Measurements from ENCODE around the gene SETD7. TPM values are rescaled to one million over a fixed set of nuclear protein-coding genes. Genes with fewer than 3 reads are reported as not detected.

The SETD7 gene
- total and polyA plus RNA-seq, 2 of the 8 experiments (the other 6 are each of a cell fraction or from before 2014, with no cell fraction given): 1.5 to 4.6 TPM

DNA sequence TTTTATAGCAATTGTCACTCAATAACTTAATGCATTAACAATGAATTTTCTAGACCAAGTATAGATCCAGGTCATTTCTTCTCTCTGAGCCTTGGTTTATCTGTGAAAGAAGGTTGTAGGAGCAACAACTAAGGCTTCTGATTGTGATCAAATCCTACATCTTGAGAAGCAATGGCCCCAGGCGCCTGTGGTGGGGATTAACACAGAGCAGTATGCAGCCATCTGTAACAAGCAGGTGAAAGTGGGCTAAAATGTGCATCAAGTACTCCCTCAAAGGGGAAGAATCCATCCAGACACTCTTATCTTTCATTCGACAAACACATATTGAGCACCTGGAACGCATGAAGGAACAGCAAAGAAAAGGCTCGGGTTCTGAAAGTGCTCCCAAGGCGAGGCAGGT is 19.1 kb upstream of the SETD7 start:
- Histone ChIP-seq H4K91ac (replicated peaks; ENCODE audit: insufficient read length, low read length) (no peak overlapping the region), H2BK12ac (ENCODE audit: low read depth, low read length) (no peak overlapping the region), H3K23me2 (ENCODE audit: low read depth, low read length) (no peaks in the 10 kb centered on the region), H3K4me2 (ENCODE audit: insufficient read depth in 1 of 2, low read depth in 2 of 2, low read length in 2 of 2) (no peak overlapping the region), H3K4me1 (replicated peaks in 1 of 4; ENCODE audit: control insufficient read depth in 3 of 4, insufficient read depth in 4 of 4, low read length in 3 of 4) (peaks cover 0 to 4% (median 0%) of the 10 kb centered on the region in 4 experiments; a peak in 2 of 7 replicates), H2BK15ac (ENCODE audit: low read length) (no peak overlapping the region), H3K9ac (replicated peaks in 1 of 4; ENCODE audit: extremely low read depth in 1 of 4, low read depth in 3 of 4, low read length in 3 of 4) (no peak overlapping the region), H3K18ac (ENCODE audit: extremely low read depth, low read length) (no peak overlapping the region), H2BK20ac (ENCODE audit: low read length) (no peak overlapping the region), H3K14ac (ENCODE audit: insufficient read length) (no peak overlapping the region), H4K5ac (ENCODE audit: insufficient read length, low read depth, low read length) (no peak overlapping the region), H4K20me1 (replicated peaks in 1 of 2; ENCODE audit: control insufficient read depth in 1 of 2, insufficient read depth in 2 of 2, low read length in 2 of 2) (peaks cover 0 to 2% of the 10 kb centered on the region in 2 experiments), H2AFZ (ENCODE audit: low read length) (no peak overlapping the region), H3K79me2 (ENCODE audit: control insufficient read depth in 1 of 2, insufficient read depth in 2 of 2, low read length in 2 of 2) (no peaks in the 10 kb centered on the region), H3K4ac (replicated peaks; ENCODE audit: insufficient read length, low read depth, low read length) (no peak overlapping the region), H3K4me3 (ENCODE audit: extremely low read depth in 1 of 4, insufficient read depth in 2 of 4, low read depth in 3 of 4, low read length in 4 of 4) (no peak overlapping the region), H2BK120ac (replicated peaks; ENCODE audit: low read depth, low read length) (no peak overlapping the region), H3K9me3 (ENCODE audit: insufficient read depth in 2 of 2, low read depth in 1 of 2, low read length in 1 of 2) (no peaks in the 10 kb centered on the region), H4K8ac (ENCODE audit: extremely low read depth, insufficient read depth, low read length) (no peak overlapping the region), H3K27ac (ENCODE audit: low read depth, low read length) (no peak overlapping the region), H3K79me1 (ENCODE audit: low read depth, low read length) (no peaks in the 10 kb centered on the region; the same call in 1 of the 2 replicates), H2AK5ac (ENCODE audit: low read depth, low read length) (no peak overlapping the region), H3K23ac (ENCODE audit: insufficient read length) (no peak overlapping the region), H3K27me3 (replicated peaks in 1 of 4; ENCODE audit: control insufficient read depth in 3 of 4, extremely low read depth in 1 of 4, insufficient read depth in 3 of 4, low read length in 3 of 4) (peaks cover 1 to 5% (median 3%) of the 10 kb centered on the region in 4 experiments; a peak in 5 of 7 replicates), H3K56ac (replicated peaks; ENCODE audit: insufficient read length, low read depth, low read length) (no peak overlapping the region), H2BK5ac (ENCODE audit: low read depth, low read length) (no peak overlapping the region), H3K36me3 (ENCODE audit: control insufficient read depth in 2 of 4, insufficient read depth in 4 of 4, low read length in 3 of 4) (no peaks in the 10 kb centered on the region)
- FAIRE-seq (no peak), DNase-seq (ENCODE audit: low read depth in 1 of 2, low spot score in 2 of 2) (no peak)
- ChIA-PET POLR2A (ENCODE audit: partially characterized antibody) (no interaction called here), CTCF (ENCODE audit: partially characterized antibody) (interaction anchor here (0.6 to 1.0 kb wide), 4 partner anchors 10 to 59 kb away, joined by 3 to 4 read pairs (median 3); no protein-coding TSS in a partner anchor)
- WGBS, 2 experiments (ENCODE audit: extremely low coverage in 1 of 2, insufficient coverage in 1 of 2, insufficient read length in 1 of 2, insufficient replicate concordance in 2 of 2, low coverage in 1 of 2, low lambda C conversion rate in 2 of 2, missing lambda C conversion rate in 1 of 2): 88% methylated on average over 5 of the region's 5 CpGs; no CpG with 5 or more reads in 1 of the 2 experiments
- TF ChIP-seq EZH2 (IDR thresholded peaks at IDR 0.05; ENCODE audit: low read depth, low read length, severe bottlenecking) (no peak), YY1 (IDR thresholded peaks at IDR 0.05; ENCODE audit: low read depth, low read length) (no peak), ZNF274 (IDR thresholded peaks at IDR 0.05; ENCODE audit: borderline replicate concordance, extremely low read depth, low read length) (no peak), CHD2 (IDR thresholded peaks at IDR 0.05; ENCODE audit: low read length) (no peak), TEAD4 (IDR thresholded peaks at IDR 0.05; ENCODE audit: low read depth, low read length) (no peak), JUN (IDR thresholded peaks at IDR 0.05; ENCODE audit: low read depth, low read length) (no peak)
- TF ChIP-seq, protein P1, sequence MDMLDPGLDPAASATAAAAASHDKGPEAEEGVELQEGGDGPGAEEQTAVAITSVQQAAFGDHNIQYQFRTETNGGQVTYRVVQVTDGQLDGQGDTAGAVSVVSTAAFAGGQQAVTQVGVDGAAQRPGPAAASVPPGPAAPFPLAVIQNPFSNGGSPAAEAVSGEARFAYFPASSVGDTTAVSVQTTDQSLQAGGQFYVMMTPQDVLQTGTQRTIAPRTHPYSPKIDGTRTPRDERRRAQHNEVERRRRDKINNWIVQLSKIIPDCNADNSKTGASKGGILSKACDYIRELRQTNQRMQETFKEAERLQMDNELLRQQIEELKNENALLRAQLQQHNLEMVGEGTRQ (IDR thresholded peaks at IDR 0.05; ENCODE audit: low read length): no peak
- TF ChIP-seq, protein P2, sequence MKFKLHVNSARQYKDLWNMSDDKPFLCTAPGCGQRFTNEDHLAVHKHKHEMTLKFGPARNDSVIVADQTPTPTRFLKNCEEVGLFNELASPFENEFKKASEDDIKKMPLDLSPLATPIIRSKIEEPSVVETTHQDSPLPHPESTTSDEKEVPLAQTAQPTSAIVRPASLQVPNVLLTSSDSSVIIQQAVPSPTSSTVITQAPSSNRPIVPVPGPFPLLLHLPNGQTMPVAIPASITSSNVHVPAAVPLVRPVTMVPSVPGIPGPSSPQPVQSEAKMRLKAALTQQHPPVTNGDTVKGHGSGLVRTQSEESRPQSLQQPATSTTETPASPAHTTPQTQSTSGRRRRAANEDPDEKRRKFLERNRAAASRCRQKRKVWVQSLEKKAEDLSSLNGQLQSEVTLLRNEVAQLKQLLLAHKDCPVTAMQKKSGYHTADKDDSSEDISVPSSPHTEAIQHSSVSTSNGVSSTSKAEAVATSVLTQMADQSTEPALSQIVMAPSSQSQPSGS (IDR thresholded peaks at IDR 0.05; ENCODE audit: low read length): no peak
- TF ChIP-seq, protein P3, sequence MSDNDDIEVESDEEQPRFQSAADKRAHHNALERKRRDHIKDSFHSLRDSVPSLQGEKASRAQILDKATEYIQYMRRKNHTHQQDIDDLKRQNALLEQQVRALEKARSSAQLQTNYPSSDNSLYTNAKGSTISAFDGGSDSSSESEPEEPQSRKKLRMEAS (IDR thresholded peaks at IDR 0.05): no peak

Data from H1 (cell line).